Activated naive CD4-positive, alpha-beta T cell treated with anti-CD3 and anti-CD28 coated beads for 36 hours (primary cell): ENCODE results near the gene ABCE1. TPM values are rescaled to one million over a fixed set of nuclear protein-coding genes. Genes with fewer than 3 reads are reported as not detected.

ENCODE experiments used
- CTCF ChIA-PET: fragments of 350-600 bp; sonication (Branson Sonifier 250); formaldehyde crosslinking; loops from one replicate; lab custom pipeline; 2021; ENCODE audit warnings: antibody characterized with exemption; lab: Charles Lee
- DNase-seq: peaks from one replicate; pipeline ENCODE4 v3.0.0-alpha.2; 2020
- H3K27ac Mint-ChIP-seq: one replicate; pipeline ENCODE4 v1.8.0; 2021; ENCODE audit warnings: mild to moderate bottlenecking, mixed read lengths
- H3K27me3 Mint-ChIP-seq: one replicate; pipeline ENCODE4 v1.8.0; 2021; ENCODE audit warnings: low read depth, mixed read lengths
- H3K36me3 Mint-ChIP-seq: one replicate; pipeline ENCODE4 v1.8.0; 2021; ENCODE audit warnings: low read depth, mixed read lengths
- H3K4me1 Mint-ChIP-seq: one replicate; pipeline ENCODE4 v1.8.0; 2021; ENCODE audit warnings: low read depth, mixed read lengths
- H3K4me3 Mint-ChIP-seq: one replicate; pipeline ENCODE4 v1.8.0; 2021; ENCODE audit warnings: mild to moderate bottlenecking, moderate library complexity, mixed read lengths
- H3K9me3 Mint-ChIP-seq: one replicate; pipeline ENCODE4 v1.8.0; 2021; ENCODE audit warnings: mixed read lengths
- intact Hi-C: fragments of 100-400 bp; cut with micrococcal nuclease; formaldehyde crosslinking; loops from one replicate; pipeline ENCODE4 v1.15.1; 2023
- total RNA-seq, 2 experiments: library from RNA; stranded (reverse); gene quantifications; one replicate each; pipeline ENCODE4 v1.2.3, GENCODE V29; 2021

ABCE1 gene
- total RNA-seq, 2 experiments from 2014 or later, result 164 to 174 TPM

- Mint-ChIP-seq H3K27me3 (no peaks in the 10 kb centered on the region), H3K9me3 (no peaks in the 10 kb centered on the region), H3K27ac (no peak overlapping the region), H3K4me3 (no peak overlapping the region), H3K4me1 (peaks cover 11% of the 10 kb centered on the region), H3K36me3 (peaks cover 35% of the 10 kb centered on the region)
- CTCF ChIA-PET, result interaction anchor here (0.6 to 1.4 kb wide), 3 partner anchors 21 to 44 kb away, joined by 3 read pairs; no protein-coding TSS in a partner anchor
- no peak for DNase-seq
- intact Hi-C loops, result no loop called here
These were observed 57.3 kb downstream of the ABCE1 start for GRCh38 chr4:145155268-145155870.

GRCh38 chr4:145156986-145157385 is 58.9 kb downstream of the ABCE1 start:
- Mint-ChIP-seq H3K9me3 (no peaks in the 10 kb centered on the region), H3K36me3 (peaks cover 36% of the 10 kb centered on the region), H3K4me3 (no peak overlapping the region), H3K27ac (no peak overlapping the region), H3K4me1 (peaks cover 11% of the 10 kb centered on the region), H3K27me3 (no peaks in the 10 kb centered on the region)
- DNase-seq, result no peak
- CTCF ChIA-PET, result interaction anchor here (1.4 kb wide), 1 partner anchor 45 kb away, joined by 3 read pairs; no protein-coding TSS in a partner anchor
- intact Hi-C loops, result no loop called here

GRCh38 chr4:145161549-145161948 is 63.4 kb downstream of the ABCE1 start:
- Mint-ChIP-seq H3K27me3 (no peaks in the 10 kb centered on the region), H3K4me3 (no peak overlapping the region), H3K9me3 (no peaks in the 10 kb centered on the region), H3K36me3 (peaks cover 20% of the 10 kb centered on the region), H3K4me1 (peaks cover 7% of the 10 kb centered on the region), H3K27ac (no peak overlapping the region)
- CTCF ChIA-PET, result interaction anchor here (1.1 to 1.9 kb wide), 3 partner anchors 11 to 30 kb away, joined by 3 read pairs; no protein-coding TSS in a partner anchor
- DNase-seq, result no peak
- intact Hi-C loops, result no loop called here

GRCh38 chr4:145167887-145168286 is 69.8 kb downstream of the ABCE1 start:
- CTCF ChIA-PET, result no interaction called here
- no peaks in the 10 kb centered on the region for H3K9me3 Mint-ChIP-seq
- peaks cover 32% of the 10 kb centered on the region for H3K36me3 Mint-ChIP-seq
- no peak for DNase-seq
- peaks cover 20% of the 10 kb centered on the region for H3K4me1 Mint-ChIP-seq
- H3K27me3 Mint-ChIP-seq, result no peaks in the 10 kb centered on the region
- no peak overlapping the region for H3K4me3 Mint-ChIP-seq
- no peak overlapping the region for H3K27ac Mint-ChIP-seq
- intact Hi-C loops, result no loop called here

- intact Hi-C loops, result no loop called here
- Mint-ChIP-seq H3K27me3 (no peaks in the 10 kb centered on the region), H3K27ac (no peak overlapping the region), H3K36me3 (peaks cover 35% of the 10 kb centered on the region), H3K4me1 (peaks cover 25% of the 10 kb centered on the region), H3K9me3 (no peaks in the 10 kb centered on the region), H3K4me3 (no peak overlapping the region)
- CTCF ChIA-PET, result no interaction called here
- no peak for DNase-seq
These were observed 70.6 kb downstream of the ABCE1 start for GRCh38 chr4:145168581-145169187.

GRCh38 chr4:145170223-145170622 is 72.1 kb downstream of the ABCE1 start:
- Mint-ChIP-seq H3K36me3 (peaks cover 46% of the 10 kb centered on the region), H3K27me3 (no peaks in the 10 kb centered on the region), H3K27ac (no peak overlapping the region), H3K9me3 (no peaks in the 10 kb centered on the region), H3K4me1 (peaks cover 36% of the 10 kb centered on the region), H3K4me3 (no peak overlapping the region)
- intact Hi-C loops, result no loop called here
- DNase-seq, result no peak
- CTCF ChIA-PET, result interaction anchor here (1.1 kb wide), 1 partner anchor 10 kb away, joined by 3 read pairs; no protein-coding TSS in a partner anchor

GRCh38 chr4:145171911-145172310 is 73.8 kb downstream of the ABCE1 start:
- CTCF ChIA-PET, result no interaction called here
- H3K4me3 Mint-ChIP-seq, result no peak overlapping the region
- no peaks in the 10 kb centered on the region for H3K27me3 Mint-ChIP-seq
- no peaks in the 10 kb centered on the region for H3K9me3 Mint-ChIP-seq
- intact Hi-C loops, result no loop called here
- H3K27ac Mint-ChIP-seq, result no peak overlapping the region
- H3K4me1 Mint-ChIP-seq, result peaks cover 45% of the 10 kb centered on the region
- DNase-seq, result no peak
- peaks cover 42% of the 10 kb centered on the region for H3K36me3 Mint-ChIP-seq

GRCh38 chr4:145176641-145177432 is 78.7 kb downstream of the ABCE1 start:
- H3K4me1 Mint-ChIP-seq, result peaks cover 48% of the 10 kb centered on the region
- intact Hi-C loops, result loop anchor here (1.0 kb wide), 1 partner anchor 23 kb away; no protein-coding TSS in a partner anchor
- DNase-seq, result peak; percentile 17
- H3K4me3 Mint-ChIP-seq, result peak overlapping the region; percentile 93
- no peaks in the 10 kb centered on the region for H3K27me3 Mint-ChIP-seq
- H3K9me3 Mint-ChIP-seq, result no peaks in the 10 kb centered on the region
- H3K27ac Mint-ChIP-seq, result peak overlapping the region; percentile 98
- H3K36me3 Mint-ChIP-seq, result peaks cover 34% of the 10 kb centered on the region
- CTCF ChIA-PET, result interaction anchor here (0.6 to 1.4 kb wide), 3 partner anchors 22 to 91 kb away, joined by 3 to 4 read pairs (median 4); no protein-coding TSS in a partner anchor

- peaks cover 32% of the 10 kb centered on the region for H3K36me3 Mint-ChIP-seq
- intact Hi-C loops, result loop anchor here (1.0 kb wide), 1 partner anchor 23 kb away; no protein-coding TSS in a partner anchor
- peaks cover 49% of the 10 kb centered on the region for H3K4me1 Mint-ChIP-seq
These were observed 79.4 kb downstream of the ABCE1 start for GRCh38 chr4:145177511-145177905.

GRCh38 chr4:145177906-145178538 is 79.9 kb downstream of the ABCE1 start:
- peak; percentile 18 for DNase-seq
- peaks cover 30% of the 10 kb centered on the region for H3K36me3 Mint-ChIP-seq
- H3K4me3 Mint-ChIP-seq, result peak overlapping the region; percentile 93
- no peaks in the 10 kb centered on the region for H3K27me3 Mint-ChIP-seq
- CTCF ChIA-PET, result interaction anchor here (0.6 to 1.4 kb wide), 5 partner anchors 9 to 439 kb away, joined by 3 to 7 read pairs (median 4); no protein-coding TSS in a partner anchor
- peaks cover 46% of the 10 kb centered on the region for H3K4me1 Mint-ChIP-seq
- no peaks in the 10 kb centered on the region for H3K9me3 Mint-ChIP-seq
- H3K27ac Mint-ChIP-seq, result peak overlapping the region; percentile 98
- intact Hi-C loops, result loop anchor here (1.0 kb wide), 1 partner anchor 24 kb away; no protein-coding TSS in a partner anchor

More at GRCh38 chr4:145177511-145177905, 79.4 kb downstream of the ABCE1 start:
- CTCF ChIA-PET, result interaction anchor here (0.6 to 1.4 kb wide), 5 partner anchors 9 to 440 kb away, joined by 3 to 7 read pairs (median 4); no protein-coding TSS in a partner anchor
- Mint-ChIP-seq H3K27me3 (no peaks in the 10 kb centered on the region), H3K4me3 (peak overlapping the region; percentile 93), H3K9me3 (no peaks in the 10 kb centered on the region), H3K27ac (peak overlapping the region; percentile 98)
- no peak for DNase-seq

- peaks cover 43% of the 10 kb centered on the region for H3K4me1 Mint-ChIP-seq
- peak overlapping the region; percentile 93 for H3K4me3 Mint-ChIP-seq
These were observed 80.7 kb downstream of the ABCE1 start for GRCh38 chr4:145178740-145179280.

More at GRCh38 chr4:145178740-145179280, 80.7 kb downstream of the ABCE1 start:
- Mint-ChIP-seq H3K9me3 (no peaks in the 10 kb centered on the region), H3K27me3 (no peaks in the 10 kb centered on the region), H3K36me3 (peaks cover 27% of the 10 kb centered on the region), H3K27ac (peak overlapping the region; percentile 98)
- intact Hi-C loops, result no loop called here
- peak; percentile 38 for DNase-seq
- CTCF ChIA-PET, result interaction anchor here (1.1 to 1.4 kb wide), 3 partner anchors 8 to 438 kb away, joined by 3 to 4 read pairs (median 3); no protein-coding TSS in a partner anchor
